GM21381 (cell line): Measurements from ENCODE around the gene PTPRT.

ENCODE experiments used
- ATAC-seq: cut with Tn5 transposase; IDR thresholded peaks from one replicate; pipeline ENCODE4 v1.9.1; 2021; ENCODE audit warnings: mild to moderate bottlenecking, moderate library complexity; ENCODE audit not compliant: unreplicated experiment

The PTPRT gene

DNA sequence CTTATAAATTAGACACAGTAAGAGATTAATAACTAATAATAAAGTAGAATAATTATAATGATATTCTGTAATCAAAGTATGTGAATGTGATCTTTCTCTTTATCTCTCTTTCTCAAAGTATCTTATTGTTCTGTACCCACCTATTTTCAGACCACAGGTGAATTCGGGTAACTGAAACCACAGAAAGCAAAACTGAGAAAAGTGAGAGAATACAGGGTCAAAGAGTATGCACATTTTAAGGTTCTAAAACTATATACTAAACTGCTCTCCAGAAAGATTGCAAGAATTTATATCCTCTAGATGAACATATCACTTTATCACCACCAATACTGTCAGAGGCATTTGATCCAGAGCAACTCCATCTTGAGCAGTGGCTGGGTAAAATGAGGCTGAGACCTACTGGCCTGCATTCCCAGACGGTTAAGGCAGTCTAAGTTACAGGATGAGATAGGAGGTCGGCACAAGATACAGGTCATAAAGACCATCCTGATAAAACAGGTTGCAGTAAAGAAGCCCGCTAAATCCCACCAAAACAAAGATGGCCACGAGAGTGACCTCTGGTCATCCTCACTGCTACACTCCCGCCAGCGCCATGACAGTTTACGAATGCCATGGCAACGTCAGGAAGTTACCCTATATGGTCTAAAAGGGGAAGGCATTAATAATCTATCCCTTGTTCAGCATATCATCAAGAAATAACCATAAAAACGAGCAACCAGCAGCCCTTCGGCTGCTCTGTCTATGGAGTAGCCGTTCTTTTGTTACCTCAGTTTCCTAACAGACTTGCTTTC is 211.3 kb downstream of the PTPRT start:
- ATAC-seq = no peak

DNA sequence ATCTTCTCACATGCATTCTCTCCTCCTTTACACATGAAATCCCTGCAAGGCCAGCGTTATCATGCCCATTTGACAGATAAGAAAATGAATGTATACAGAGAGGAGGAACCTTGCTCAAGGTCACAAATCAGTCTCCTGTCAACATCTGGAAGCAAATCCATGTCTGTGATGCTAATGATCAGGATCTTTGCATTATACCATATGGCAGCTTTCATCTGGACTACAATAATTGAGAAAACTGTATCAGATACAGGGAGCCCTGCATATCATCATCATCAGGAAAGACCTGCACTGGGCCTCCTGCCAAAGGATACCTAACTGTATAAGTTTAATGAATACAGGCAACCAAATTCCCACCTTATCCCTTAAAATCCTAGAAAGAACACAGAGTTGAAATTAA is 213.7 kb downstream of the PTPRT start:
- no peak for ATAC-seq

DNA sequence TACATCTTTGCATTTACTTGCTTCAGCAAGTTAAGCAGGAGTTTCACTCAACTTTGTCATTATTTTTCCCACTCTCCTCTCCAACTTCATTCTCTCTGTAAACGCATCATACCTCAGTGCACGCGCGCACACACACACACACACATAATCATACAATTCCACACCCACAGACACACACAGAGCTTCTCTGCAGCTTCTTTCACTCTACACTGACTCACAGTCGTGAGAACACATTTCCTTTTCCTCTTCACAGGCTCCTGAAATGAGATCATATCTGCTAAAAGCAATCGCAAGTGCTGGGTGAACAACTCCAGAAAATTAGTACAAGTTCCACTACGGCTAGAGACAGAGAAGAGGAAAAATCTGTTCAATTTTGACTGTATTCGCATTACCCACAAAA is 215.4 kb downstream of the PTPRT start:
- ATAC-seq = no peak

DNA sequence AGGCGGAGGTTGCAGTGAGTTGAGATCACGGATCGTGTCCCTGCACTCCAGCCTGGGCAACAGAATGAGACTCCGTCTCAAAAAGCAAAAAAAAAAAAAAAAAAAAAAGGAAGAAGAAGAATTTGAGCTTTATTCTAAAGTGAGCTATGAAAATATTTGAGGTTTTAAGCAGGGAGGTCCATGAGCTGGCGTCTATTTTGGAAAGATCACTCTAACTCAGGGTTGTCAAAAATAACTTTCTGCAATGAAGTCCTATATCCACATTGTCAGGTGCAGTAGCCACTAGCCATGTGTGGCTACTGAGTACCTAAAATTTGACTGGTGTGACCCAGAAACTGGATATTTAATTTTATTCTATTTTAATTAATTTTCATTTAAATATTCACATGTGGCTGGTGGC is 217.1 kb downstream of the PTPRT start:
- no peak for ATAC-seq

DNA sequence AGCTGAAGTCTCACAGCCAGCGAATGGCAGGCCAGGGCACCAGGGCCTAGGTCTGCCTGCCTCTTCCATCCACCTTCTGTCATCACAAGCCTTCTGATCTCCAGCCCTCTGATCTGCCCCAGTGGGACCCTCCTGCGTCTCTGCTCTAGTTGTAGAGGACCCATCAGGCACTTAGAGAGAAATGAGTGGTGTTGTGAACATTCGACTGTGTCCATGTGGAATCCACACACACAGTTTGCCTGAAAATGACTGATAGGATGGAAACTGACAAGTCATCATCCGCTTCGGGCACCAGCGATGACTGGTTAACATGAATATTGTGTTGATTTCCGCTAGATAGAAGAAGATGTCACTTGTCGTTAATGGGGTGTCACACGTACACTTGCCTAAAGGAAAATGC is 221.0 kb downstream of the PTPRT start:
- ATAC-seq = no peak

DNA sequence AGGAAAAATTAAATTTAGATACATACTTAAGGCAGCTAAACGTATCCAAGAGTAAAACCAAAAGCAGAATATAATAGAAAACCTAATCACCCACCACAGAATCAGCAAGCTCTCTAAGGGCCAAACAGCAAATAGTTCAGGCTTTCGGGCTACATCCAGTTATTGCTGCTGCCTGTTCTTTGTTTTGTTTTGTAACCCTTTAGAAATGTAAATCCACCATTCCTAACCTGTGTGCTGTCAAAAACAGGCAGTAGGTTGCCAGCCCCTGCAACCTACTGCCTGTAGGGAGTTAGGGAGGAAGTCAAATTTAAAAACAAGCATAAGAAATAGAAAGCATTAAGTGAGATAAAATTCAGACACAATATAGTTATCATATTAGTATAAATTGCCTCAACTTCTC is 225.9 kb downstream of the PTPRT start:
- ATAC-seq = no peak

DNA sequence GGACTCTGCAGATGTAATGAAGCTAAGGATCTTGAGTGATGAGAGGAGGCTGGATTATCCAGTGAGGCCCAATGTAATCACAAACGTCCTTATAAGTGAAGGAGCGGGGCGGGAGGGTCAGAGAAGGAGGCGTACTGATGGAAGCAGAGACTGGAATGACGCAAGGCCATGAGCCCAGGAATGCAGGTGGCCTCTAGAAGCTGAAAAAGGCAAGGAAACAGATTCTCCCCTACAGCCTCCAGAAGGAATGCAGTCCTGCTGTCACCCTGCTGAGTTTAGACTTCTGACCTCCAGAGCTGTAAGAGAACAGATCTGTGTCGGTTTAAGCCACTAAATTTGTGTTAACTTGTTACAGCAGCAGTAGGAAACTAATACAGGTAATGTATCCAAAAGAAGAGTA is 227.9 kb downstream of the PTPRT start:
- no peak for ATAC-seq

DNA sequence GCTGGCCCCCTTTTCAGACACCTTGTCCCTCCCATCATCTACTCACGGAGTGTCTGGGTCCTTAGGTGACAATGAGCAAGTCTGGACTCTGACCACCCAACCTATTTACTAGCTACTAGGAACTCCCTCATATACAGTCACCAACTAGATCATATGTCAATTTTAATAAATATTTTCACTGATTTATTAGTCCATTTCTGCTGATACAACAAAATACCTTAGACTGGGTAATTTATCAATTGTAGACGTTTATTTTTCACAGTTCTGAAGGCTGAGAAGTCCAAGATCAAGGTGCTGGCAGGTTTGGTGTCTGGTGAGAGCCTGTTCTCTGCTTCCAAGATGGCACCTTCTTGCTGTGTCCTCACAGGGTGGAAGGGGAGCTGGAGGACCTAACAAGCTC is 229.7 kb downstream of the PTPRT start:
- no peak for ATAC-seq

DNA sequence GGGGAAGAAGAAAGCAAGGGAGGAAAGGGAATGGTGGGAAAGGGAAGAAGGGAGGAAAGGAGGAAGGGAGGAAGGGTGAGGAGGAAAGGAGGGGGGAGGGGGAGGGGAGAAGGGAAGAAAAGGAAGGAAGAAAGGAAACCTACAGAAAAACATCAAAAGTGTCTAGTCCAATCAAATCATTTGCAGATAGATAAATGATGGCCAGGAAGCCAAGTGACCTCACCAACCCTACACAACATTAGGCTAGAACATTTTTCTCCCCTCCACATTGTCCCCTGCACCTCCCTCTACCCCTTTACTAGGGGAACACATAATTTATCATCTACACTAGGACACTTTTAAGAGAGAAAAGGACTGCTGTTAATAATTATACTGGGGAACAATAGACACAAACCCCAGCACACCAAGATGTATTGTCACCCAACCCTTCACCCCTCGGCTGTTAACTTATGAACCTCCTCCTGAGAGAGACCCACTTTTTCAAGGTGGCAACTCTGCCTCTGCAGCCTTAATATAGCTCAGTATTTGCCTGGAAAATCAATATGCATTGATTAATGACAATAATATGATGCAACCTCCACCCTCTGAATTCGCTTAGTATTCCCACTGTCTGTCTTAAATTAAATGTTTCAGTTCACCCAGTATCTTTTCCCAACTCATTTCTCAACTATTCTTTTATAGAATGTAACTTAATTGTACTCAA is 231.2 kb downstream of the PTPRT start:
- no peak for ATAC-seq

DNA sequence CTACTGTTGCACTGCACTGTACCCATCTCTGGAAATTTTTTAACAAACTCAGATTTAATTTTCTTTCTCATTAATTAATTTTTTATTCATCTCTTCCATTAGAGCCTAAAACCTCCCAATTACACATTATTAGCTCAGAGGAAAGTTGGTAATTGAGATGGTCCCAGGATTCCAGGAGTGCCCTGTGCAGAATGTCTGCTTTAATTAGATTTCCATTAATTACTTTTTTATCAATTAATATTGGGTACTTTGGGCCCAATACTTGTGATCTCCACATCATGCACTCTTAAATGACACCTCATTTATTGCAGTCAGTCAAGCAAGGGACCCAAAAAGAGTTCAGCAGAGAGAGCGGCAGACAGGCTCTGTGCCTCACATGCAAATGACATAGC is 232.0 kb downstream of the PTPRT start:
- ATAC-seq = no peak

DNA sequence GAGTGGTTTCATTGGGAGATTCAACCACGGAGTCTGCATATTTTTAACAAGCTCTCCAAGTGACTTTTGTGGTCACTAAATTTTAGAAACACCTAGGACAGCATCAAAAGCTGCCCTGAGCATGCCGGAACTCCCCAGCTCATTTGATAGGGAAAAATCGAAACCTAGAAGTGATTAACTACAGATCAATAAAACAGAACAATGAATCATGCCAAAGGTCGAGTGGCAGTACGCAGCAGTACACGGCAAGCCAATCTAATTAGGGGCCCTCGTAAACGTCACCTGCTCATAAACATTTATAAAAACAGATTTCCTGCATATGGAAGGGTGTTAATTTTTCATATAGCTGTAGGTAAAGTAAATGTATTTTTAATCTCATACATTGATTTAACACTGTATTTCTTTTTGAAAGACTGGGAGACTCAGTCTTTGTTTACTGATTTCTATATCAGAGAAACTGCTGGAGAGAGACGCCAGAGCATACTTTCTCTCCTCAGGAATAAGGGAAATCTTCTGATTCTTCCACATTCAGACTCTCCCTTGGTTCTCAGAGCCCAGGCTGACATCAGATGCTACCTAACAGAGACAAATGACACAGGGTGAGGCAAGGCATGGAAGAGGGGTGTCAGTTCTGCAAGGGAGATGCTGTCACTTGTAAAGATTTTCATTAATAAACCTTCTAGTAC is 232.5 kb downstream of the PTPRT start:
- no peak for ATAC-seq

DNA sequence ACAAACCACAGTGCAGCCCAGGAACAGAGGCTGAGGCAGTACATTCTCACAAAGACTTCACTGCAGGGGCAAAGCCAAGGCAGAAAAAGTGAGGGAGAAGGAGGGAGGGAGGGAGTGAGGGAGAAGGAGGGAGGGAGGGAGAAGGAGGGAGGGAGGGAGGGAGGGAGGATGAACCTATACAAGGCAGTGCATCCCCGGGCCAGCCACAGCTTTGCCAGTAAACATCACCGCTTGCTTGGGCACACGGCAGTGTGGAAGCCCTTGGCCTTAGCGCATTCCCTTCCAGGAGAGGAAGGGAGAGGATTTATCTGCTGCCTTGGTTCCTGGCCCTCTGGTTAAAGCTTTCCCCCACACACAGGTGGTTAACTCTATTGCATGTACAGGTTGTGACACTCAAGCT is 234.0 kb downstream of the PTPRT start:
- no peak for ATAC-seq

DNA sequence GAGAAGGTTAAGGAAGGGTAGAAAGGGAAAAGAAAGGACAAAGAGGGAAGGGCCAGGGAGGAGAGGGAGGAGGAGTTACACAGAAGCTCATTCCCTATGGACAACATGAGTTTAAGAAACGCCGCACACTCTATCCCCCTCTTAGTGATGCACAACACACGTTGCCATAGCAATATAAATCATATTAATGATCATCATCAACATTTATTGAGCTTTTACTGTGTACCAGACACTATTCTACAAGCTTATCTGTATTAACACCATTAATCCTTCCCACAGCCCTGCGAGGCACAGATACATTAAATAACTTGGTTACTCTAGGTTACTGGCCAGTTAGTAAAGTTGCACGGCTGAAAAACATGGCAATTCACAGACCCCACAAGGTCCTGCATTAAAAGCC is 234.8 kb downstream of the PTPRT start:
- ATAC-seq = no peak

DNA sequence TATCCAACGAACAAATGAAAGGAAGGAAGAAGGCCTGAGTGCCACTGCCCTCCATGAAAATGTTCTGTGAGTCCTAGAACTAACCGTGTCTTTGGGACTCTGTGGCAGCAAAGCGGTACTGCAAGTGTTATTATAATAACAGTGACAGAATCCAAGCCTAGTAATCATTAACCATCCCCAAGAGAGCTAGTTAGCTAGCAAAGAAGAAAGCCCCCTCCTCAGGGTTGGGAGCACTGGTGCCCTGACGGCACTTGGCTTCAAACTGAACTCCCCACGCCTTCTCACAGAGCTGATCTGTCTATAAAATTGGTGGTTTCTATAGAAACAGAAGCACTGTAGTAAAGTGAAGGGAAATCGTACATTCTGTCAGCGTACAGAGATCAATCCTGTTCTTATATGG is 239.8 kb downstream of the PTPRT start:
- no peak for ATAC-seq

DNA sequence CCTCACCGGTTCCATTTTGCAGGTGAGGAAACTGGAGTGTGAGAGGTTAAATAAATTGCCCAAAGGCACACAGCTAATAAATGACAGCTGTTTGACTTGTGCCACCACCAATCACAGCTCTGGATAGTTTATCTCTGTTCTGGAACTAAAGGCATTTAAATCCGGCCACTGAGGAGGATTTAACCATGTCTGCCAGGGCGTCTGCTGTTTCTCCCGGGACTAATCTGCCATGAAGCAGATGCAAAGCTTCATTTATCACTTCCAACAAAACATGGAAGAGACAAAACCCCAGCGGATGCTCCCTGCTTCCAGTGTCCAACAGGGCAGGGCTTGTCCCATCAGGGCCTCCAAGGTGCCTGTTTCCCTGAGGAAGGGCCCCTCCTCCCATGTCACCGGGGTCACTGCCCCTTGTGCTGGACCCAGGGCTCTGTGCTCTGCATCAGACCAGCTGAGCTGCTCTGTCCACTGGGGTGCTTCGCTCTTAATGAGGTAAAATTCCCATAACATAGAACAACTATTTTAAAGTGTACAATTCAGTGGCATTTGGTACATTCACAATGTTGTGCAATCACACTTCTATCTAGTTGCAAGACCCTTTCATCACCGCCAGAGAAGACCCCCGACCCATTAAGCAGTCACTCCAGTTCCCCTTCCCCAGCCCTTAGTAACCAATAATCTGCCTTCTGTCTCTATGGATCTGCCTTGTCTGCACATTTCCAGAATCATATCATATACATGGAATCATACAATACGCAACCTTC is 244.3 kb downstream of the PTPRT start:
- no peak for ATAC-seq

DNA sequence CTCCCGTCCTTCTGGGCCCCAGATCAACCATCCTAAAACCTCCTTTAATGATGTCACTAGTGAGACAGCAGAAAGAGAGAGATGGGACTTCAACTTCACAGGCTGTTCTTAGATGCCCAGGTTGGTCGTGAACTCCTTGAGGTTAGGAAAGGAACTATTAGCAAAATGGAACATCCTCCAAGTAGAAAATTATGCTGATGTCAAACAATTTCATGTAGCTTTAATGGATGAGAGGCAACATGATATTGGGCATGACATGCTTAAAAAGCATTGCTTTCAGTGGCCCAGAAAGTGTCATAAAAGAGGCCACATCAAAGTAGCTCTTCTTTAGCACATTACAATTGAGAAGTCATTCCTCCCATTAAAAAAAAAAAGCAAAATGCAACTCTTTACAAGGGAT is 248.1 kb downstream of the PTPRT start:
- no peak for ATAC-seq

DNA sequence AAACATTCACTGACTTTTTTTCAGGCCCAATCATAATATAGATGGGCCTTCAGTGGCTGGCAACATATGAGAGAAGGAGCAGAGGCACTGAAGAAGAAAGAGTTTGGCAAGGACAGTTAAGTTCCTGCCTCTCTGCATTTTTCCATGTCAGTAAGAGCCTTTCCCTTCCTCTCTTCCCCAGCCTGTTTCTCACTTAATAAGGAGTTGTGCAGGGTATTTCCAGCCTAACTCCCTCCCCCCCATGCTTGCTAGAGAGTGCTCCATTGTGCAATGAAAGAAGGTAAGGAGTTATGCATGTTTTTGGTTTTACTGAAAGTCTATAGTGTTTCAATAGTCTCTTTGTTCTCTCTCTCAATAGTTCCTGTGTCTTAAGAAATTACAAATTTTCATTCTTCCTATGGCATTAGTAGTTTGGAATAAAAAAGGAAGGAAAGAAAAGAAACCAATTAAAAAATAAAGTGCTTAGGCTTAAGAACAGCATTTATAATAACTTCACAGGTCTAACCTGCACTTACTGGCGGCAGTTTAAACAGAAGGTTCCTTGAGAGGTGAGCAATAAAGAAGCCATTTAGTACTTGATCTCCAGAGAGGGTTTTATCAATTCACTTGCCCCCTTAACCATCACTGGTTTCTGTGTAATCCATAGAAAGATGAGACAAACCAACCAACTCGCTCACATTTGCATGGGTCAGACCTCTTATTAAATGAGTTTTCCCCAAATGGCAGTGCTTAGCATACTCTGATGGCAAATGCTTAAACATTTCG is 251.1 kb downstream of the PTPRT start:
- ATAC-seq = no peak

DNA sequence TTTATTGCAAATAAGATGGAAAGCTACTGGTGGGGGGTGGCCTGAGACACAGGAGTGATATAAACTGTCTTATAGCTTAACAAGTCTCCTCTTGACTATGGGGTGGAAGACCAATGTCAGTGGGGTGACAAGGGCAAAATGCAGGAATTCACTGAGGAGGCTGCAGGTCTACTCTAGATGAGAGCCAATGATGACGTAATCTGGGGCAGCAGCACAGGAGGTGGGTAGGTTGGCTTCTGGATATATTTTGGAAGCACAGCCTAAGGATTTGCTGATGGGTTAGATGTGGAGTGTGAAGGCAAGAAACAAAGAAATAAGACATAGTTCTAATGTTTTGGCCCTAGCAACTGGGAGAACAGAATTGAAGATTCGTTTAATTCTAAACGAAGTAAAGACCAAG is 253.2 kb downstream of the PTPRT start:
- ATAC-seq = no peak

DNA sequence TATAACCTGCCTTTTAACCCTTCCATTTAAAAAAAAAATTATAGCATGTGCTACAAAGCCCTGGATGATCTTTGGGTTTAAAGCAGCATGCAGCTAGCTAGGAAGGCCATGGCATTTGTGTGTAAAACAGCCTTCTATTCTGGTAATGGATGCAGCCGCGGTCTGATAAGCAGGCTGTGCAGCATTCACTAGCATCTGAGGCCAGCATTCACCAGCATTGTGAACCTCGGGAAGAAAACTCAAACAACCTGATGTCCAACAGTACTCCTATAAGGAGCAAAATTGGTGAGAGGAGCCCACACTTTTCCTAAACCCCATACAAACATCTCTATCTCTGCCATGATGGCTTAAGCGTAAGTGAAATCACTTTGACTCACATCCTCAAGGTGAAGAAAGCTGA is 265.5 kb downstream of the PTPRT start:
- no peak for ATAC-seq

DNA sequence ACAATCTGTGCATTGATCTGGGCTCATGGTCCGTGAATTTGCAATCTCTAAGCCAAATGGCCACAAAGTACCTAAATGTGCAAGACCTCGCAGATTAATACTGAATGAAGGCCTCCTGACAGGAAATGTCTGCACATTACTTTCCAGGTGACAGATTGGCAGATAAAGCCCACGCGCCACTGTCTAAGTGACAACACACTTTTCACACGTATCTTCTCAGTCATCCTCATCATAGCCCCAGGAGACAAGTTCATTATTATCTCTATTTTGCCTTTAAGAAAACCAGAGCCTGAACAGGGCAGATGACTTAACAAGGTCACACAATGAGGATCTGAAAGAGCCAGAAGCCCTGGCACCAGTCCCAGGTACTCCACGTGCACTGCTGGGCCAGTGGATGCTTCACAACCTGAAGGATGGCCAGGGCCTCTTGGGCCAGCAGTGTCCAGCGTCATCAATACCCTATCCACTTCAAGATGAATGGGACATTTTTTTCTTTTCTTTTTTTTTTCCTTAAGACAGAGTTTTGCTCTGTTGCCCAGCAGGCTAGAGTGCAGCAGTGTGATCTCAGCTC is 266.3 kb downstream of the PTPRT start:
- ATAC-seq = no peak
